NK-92 (cell line): Measurements from ENCODE around the gene MGST2.
"Not testable (repeated sequence)": the region's sequence is repeated elsewhere in the genome, so short reads cannot be mapped to it uniquely, and the experiment has no call there.

ENCODE experiments used
- DNase-seq: peaks from one replicate; lab custom pipeline; 2025; ENCODE audit not compliant: unreplicated experiment; lab: John Stamatoyannopoulos, UW

The MGST2 gene

DNA sequence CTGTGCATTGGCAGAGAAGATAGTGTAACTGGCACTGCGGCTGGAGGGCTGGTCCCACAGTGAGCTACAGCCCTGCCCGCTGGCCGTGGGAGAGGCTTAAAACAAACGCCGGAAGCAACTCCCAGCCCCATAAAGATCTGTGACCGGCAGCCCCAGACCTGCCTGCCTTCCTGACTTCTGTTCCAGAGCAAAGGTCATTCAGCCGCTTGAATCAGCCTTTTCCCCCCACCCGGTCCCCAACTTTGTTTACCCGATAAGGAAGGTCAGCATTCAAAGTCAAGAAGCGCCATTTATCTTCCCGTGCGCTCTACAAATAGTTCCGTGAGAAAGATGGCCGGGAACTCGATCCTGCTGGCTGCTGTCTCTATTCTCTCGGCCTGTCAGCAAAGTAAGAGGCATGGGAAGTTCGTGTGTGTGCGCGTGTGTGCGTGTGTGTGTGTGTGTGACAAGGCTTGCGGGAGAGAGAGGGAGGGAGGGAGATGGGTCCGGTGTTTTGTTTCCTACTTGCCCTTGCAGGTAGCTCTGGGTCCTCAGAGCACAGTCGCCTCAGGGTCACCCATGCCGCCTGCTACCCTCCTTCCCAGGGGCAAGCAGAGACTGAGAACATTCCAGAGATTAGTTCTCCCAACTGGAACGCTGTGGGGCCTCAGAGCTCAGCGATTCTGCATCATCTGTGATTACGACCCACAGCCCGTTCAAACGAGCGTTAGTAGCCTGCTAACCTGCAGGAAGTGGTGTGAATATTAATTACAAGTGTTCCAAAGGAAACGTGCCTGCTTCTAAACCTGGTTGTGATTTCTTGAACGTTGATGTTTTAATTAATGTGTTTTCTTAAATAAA lies at the start of gene MGST2:
Gene MGST2 (plus strand): TSS at position 130 of the 840 bp plus-strand sequence. CDS start 201 bp downstream, at position 331.
- DNase-seq: no peak

DNA sequence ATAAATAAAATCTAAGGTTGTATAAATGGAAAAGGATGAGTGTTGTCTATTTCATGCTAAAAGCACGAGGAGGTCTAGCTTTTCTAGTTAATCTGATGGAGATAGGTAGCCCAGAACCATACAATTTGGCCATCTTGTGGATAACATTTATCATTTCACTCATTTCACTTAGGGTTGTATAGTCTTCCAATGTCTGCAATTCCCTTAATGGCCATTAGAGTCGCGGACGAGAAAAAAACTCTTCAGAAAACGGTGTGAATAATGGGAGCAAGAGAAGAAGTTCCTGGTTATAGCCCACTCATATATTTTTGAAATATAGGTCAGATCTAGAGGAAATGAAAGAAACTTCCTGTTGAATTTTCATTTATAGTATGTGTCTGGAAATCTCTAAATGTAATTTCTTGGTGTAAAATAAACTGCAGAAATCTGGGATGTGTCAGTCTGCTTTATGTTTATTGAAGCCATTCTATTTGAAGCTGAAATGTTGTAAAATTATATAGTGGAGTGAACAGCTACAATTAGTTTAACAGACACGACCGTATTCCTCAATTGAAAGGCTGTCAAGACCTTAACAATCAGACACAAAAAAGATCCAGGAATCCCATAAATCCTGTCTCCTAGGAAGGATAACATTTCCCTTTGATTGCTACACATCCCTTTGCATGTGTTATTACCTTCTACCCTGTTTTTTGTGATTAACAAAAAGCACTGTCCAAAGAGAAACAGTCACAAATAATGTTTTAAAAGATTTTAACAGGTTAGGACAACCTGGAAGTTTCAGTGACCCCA lies 47.7 kb upstream of the MGST2 start:
- DNase-seq: no peak

DNA sequence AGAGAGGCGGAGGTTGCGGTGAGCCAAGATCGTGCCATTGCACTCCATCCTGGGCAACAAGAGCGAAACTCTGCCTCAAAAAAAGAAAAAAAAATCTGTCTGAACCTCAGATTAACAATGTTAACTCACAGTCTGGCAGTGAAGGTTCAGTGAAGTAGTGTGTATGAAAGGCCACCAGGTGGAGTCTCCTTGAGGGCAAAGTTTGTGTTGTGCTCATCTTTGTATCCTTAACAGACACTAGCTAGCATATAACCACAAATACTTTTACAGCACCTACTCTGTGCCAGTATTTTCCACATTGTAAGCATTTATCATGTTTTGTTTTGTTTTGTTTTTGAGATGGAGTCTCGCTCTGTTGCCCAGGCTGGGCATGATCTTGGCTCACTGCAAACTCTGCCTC lies 46.0 kb upstream of the MGST2 start:
- no peak for DNase-seq

DNA sequence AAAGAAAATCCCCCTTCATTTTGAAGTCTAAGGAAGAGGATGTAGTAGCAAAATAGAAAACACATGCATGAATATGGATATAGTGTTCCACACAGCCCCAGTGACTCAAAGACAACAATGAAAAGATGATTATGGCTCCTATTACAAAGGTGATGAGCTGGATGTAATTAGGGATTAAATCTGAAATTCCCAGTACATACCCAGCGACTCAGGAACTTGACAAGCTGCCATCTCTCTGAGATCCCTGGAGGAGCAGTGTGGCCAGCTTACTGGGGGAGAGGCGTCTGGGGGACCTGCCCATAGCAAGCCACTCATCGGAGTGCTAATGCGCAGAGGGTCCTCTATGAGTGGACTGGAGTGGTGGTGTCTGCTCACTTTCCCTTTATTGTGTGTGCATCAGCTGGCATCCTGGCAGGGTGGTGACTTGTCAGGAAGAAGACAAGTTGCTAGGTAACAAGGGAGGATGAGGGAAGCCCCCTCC lies 42.7 kb upstream of the MGST2 start:
- DNase-seq: no peak

DNA sequence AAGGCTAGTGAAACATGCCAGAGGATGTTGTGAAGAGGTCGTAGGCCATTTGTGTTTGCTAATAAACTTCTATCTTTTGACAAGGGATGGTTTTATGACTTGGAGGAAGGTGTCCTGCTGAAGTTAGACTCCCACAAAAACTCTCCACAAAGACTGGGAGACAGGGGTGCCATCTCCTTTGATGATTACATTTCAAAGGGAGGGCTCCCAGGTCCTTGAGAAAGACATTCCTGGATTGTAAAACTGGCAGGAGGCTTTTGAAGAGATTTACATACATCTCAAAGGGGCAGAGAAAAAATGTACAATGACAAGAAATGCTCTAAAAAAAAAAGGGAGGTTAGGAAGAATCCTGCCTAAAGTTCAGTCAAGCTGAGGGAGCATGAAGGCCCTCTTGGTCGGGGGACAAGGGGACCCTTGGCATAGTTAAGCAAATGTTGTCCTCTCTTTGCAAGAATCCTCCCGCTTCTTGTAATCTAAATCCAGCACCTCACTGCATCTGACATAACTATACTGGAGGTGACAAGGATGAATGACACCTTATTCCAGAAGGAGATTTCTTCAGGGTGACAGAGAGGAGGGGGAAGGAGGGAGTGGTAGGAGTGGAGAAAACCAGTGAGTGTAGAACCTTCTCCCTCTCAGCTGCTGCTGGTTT lies 41.1 kb upstream of the MGST2 start:
- no peak for DNase-seq

DNA sequence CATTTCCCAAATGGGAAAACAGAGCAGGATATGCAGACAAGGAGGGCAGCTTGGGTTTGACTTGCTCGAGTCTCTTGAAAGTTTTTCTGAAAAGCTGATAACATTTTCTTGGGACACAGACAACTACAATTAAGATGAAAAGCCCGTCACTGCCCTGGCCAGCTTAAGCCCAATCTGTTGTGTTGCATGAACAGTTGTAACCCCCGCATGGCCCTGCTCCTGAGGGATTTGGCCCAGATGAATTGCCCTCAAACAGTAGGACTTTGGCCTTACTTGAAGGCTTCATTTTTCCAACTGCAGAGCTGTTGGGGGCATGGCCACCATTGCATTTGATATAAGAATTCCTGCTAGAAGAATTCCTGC lies 40.5 kb upstream of the MGST2 start:
- no peak for DNase-seq

DNA sequence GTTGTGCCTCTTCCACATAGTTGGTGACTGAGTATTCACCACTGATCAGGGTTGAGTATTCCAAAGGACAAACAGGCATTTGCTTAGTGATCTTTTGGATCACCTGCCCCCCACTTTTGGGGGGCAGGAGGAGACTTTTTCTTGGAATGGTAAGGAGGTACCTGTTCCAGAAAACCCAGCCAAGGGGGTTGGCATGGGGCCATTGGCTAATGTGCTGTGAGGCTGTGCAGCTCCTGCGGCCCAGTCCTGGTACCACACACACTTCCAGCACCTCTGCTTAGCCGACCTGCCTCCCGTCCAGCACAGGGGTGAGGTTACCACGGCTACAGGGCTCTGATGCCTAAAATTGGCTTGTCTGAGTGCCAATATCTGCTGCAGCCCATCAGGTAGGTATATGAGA lies 40.1 kb upstream of the MGST2 start:
- DNase-seq: no peak

DNA sequence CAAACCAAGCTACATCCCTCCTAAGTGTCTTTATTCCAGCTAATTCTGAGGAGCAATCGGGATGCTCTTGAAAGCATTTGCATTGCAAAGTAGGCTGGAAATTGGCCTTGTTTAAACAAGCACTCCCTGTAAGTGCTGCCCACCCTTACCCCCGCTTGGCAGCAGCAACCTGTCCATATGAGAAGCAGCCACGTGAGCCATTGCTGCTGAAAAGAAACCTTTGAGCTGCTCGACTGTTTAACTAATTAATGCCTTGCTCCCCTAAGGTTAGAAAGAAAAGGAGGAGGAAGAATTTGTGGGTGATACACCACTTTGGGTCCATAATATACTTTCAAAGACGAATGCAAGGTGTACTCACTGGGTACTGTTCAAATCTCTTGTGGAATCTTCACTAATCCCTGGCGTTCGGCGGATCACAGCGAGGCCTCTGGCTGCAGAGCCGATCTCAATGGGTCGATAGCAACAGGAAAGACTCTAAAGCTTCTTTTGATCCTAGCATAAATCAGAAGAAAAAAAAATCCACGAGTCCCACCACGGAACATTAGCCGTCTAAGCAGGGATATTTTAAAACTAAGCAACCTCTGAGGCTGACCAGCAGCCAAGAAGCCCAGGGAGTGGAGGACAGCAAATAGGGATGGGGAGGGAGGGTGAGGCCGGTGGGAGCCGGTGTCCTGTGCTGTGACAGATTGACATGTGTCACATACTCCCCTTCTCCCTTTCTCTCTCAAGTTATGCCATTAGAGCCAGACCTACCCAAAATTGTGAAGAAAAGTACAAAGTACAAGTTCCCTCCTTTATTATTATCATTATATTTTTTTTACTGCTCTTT lies 37.2 kb upstream of the MGST2 start:
- DNase-seq: no peak

DNA sequence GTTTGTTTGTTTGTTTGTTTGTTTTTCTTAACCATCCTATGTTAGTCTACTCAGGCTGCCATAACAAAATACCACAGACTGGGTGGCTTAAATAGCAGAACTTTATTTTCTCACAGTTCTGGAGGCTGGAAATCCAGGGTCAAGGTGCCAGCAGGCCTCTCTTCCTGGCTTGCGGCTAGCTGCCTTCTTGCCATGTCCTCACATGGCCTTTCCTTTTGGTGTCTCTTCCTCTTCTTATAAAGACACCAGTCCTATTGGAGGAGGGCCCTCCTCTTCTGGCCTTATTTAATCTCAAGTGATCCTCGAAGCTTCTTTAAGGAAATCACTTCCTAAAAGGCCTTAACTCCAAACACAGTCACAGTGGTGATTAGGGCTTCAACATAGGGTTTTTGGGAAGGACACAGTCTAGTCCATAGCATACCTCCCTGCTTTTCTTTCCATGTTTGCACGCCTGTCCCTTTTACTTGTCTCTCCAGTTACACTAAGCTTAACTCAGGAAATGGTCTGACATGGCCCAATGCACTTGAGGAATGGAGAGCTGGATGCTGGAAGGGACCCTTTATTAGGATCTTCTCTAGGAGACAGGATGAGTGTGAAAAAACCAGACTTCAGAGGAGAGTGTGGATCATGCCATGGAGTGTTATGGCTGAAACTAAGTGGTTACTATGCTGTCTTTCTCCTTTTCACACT lies 36.0 kb upstream of the MGST2 start:
- no peak for DNase-seq

DNA sequence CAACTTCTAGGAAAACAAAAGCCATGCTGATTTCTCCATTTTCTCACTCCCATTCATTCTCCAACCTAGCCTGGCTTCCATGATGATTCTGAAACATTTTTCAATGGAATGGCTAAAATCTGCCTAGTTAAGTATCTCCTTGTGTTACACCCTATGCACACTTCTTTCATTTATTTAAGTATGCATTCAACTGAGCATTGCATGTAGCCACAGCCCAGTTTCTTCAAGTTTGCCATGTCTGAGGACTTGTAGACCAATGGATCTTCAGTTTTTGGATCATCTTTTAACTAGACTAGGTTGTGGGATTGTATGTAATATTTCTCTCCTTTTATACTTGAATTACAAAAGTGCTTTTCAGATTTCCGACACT lies 35.5 kb upstream of the MGST2 start:
- DNase-seq: no peak

DNA sequence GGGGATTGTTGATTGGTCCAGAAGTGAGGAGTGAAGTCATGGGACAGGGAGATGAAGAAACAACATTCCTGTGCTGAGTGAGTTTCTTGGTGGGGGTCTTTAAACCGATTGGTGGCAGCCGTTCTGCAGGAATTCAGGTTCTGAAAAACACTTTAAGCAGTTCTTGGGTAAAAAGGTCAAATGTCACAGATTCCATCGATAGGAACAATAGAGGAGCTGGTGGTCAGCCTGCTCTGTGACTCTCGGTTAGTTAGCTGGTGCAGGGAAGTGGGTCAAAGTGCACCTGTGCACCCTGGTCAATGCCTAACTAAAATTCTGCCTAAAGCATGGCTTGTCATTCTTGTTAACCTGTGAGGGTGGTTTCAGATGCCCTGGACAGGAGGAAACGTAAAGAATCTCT lies 34.6 kb upstream of the MGST2 start:
- DNase-seq: no peak

DNA sequence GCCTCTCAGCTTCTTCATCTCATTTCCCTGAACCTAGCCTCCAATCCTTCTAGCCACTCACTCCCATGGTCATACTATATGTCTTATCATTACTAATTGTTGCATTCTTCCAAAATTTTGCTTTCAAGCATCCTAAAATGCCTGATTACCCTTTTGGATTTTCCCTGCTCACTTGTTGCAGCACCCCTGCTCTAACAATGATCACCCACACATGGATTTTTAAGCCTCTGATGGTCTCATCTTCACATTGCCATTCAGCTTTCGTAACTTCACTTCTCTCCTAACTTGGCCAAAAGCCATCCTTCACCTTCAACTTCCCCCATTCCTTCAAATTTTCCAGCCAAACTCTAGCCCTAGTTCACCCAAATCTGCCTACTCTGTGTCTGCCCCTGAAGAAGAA lies 33.8 kb upstream of the MGST2 start:
- no peak for DNase-seq

DNA sequence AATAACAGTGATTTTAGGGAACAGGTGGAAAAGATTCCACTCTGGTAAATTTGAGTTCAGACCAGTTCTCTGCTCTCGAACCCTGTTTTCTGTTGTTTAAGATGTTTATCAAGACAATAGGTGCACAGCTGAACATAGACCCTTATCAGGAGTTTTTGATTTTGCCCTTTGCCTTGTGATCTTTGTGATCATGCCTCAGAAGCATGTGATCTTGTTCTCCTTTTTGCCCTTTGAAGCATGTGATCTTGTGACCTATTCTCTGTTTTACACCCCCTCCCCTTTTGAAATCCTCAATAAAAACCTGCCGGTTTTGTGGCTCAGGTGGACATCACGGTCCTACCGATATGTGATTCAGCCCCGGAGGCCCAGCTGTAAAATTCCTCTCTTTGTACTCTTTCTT lies 32.9 kb upstream of the MGST2 start:
- DNase-seq: not testable (repeated sequence)

DNA sequence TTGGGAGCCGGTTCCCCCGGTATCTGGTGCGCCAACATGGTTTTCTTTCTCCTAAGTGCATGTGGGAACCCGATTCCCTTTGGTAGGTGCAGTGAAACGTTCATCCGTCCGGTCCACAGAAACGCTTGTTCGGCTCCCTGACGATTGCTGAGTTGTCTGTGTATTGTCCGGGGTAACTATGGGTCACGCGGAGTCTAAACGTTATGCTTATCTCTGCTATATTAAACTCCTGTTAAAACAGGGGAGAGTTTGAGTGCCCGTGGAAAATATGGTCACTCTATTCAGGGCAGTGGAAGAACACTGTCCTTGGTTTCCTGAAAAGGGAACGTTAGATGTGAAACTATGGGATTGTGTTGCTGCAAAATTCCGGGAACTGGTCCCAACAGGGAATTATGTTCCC lies 32.4 kb upstream of the MGST2 start:
- DNase-seq: no peak

DNA sequence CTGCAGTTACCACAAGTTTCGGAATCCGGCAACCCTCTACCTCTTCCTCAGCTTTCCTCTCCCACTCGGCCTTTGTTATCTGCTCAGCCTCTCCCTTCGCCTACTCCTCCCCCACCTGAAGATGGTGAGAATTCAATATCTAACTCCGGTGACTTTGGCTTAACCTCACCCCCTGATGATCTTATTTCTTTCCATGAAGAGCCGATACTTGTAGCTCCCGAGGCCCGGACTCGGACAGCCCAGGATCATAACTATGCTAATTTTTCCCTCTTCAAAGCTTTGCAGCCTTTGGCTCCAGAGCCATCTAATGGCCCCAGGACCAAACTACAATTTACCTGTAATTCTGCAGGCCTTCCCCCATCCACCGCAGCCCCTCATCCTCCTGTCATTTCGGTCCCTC lies 32.0 kb upstream of the MGST2 start:
- DNase-seq: no peak

DNA sequence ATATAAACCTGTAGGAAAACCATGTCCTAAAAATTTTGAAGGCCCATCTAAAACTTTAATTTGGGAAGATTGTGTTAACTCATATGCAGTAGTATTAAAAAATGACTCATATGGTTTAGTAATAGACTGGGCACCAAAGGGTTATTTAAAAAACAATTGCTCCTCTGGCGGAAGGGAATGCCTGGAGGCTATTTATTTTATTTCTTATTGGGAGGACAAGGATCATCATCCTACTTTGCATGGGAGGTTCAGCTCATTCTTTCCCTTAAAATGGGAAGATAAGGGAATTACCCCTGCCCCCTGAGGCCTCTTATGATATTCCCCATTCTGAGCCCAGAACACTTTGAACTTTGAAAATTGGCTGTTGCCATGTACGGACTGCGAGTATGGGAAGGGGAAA lies 29.7 kb upstream of the MGST2 start:
- no peak for DNase-seq

DNA sequence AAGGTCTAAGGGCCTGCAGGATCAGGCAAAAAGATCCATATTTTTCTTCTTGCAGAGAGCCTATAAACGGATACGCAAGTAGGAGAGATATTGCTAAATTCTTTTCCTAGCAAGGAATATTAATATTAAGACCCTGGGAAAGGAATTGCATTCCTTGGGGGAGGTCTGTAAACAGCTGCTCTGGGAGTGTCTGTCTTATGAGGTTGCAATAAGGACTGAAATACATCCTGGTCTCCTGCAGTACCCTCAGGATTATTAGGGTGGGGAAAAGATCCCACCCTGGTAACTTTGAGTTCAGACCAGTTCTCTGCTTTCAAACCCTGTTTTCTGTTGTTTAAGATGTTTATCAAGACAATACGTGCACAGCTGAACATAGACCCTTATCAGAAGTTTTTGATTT lies 27.3 kb upstream of the MGST2 start:
- not testable (repeated sequence) for DNase-seq

DNA sequence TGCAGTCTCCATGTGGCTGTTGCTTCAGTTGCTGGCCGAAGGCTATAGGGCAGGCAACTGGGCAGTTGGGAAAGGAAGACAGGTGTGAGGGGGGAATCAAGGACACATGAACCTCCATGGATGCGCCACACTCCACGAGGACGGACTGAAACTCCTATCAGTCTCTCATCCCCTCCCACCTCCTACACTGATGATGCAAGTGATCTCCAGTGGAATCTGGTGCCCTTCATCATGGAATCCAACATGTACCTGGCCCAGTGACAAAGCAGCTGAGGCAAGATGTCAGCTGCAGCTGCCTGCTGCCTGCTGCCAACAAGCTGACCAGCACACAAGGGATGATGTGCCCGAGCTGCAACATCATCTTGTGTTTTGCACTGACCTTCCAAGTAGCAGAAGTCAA lies 26.0 kb upstream of the MGST2 start:
- no peak for DNase-seq

DNA sequence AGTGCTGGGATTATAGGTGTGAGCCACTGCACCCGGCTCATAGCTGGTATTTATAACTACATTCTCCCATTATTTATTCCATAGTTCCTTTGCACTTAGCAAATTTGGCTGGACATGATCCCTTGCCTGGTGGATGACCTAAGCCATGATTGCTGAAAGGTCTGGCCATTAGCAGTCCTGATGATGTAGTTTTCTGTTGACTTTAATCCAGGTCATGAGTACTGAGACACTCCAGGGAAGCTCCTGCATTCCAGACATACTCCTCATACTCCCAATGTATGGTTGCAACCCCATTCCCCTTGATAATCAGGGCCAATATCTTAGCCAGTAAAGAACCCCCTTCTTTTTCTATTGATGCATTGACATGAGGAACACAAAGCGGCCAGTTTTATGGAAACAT lies 24.4 kb upstream of the MGST2 start:
- no peak for DNase-seq

DNA sequence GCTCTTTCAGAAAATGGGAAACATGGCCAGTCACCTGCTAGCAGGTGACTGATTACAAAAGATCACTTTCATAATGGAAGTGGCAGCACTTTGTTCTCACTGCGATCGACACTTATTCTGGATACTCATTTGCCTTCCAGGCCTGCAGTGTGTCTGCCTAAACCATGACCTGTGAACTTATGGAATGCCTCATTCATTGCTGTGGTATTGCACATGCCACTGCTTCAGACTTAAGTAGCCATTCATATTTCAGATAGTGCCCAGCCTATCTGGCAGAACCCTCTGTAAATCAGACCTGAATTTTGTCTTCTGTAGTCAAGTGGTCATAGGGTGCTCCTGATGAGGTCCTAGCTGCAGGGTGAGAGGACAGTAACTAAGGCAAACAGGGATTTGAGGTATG lies 23.3 kb upstream of the MGST2 start:
- no peak for DNase-seq
